Tibial nerve (tissue), 4 donors: ENCODE results near the gene TSHZ2.

Source experiments
- EP300 ChIP-seq, 2 donors: sonication (generic); formaldehyde crosslinking; IDR thresholded peaks; one replicate each; pipeline ENCODE4 v1.6.1; 2017; ENCODE audit warnings: antibody characterized with exemption in 2 of 2, mild to moderate bottlenecking in 1 of 2
- TF ChIP-seq, protein P1 (sequence below), 5 experiments: fragments of 200-600 bp in 3 of 5; fragments of 450-650 bp in 2 of 5; sonication (generic) in 3 of 5; IDR thresholded peaks; one replicate each; pipeline ENCODE4 v1.5.1; 2016 to 2019; ENCODE audit warnings: antibody characterized with exemption in 5 of 5, mild to moderate bottlenecking in 3 of 5, moderate library complexity in 2 of 5

DNA sequence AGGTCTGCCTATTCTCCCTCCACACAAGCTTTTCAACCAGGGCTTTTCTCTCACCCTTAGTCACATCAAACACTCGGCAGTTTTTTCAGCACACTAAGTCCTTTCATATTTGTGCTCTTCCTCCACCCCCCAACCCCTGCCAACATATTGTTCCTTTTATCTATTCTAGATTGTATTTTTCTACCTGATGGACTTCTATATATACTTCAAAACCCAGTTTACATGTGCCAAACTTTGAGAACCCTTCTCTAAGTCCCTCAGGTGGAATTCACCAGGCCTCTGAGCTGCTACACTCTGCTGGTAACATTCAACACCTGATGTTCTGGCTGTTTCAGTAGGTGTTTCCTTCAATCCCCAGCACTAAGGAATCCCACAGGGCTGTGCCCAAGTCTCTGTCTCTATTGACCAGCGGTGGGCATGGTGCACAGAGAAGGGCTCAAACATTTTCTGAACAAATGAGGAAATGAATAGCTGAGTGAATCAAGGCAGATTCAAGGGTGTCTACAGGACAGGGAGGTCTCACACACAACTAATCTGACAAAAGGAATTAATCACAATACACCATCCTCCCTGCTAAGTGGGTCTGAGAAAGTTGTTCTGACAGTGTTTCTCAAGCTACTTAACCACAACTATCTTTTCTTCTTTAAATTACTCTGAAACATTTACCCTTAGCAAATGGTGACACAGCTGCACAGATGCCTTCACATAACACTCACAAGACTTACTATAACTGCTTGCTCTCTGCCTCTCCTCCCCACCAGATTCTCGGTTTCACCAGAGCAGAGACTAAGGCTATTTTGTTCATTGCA lies 166.5 kb downstream of the TSHZ2 start:
- TF ChIP-seq, protein P1, sequence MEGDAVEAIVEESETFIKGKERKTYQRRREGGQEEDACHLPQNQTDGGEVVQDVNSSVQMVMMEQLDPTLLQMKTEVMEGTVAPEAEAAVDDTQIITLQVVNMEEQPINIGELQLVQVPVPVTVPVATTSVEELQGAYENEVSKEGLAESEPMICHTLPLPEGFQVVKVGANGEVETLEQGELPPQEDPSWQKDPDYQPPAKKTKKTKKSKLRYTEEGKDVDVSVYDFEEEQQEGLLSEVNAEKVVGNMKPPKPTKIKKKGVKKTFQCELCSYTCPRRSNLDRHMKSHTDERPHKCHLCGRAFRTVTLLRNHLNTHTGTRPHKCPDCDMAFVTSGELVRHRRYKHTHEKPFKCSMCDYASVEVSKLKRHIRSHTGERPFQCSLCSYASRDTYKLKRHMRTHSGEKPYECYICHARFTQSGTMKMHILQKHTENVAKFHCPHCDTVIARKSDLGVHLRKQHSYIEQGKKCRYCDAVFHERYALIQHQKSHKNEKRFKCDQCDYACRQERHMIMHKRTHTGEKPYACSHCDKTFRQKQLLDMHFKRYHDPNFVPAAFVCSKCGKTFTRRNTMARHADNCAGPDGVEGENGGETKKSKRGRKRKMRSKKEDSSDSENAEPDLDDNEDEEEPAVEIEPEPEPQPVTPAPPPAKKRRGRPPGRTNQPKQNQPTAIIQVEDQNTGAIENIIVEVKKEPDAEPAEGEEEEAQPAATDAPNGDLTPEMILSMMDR (IDR thresholded peaks at IDR 0.05): no peak
- TF ChIP-seq EP300 (IDR thresholded peaks at IDR 0.05): no peak
